Occipital lobe (tissue), 2 donors: ENCODE results near the gene COX19. TPM values are rescaled to one million over a fixed set of nuclear protein-coding genes. Genes with fewer than 3 reads are reported as not detected.

Experiments used
- DNase-seq: peaks from one replicate; lab custom pipeline; 2025; lab: John Stamatoyannopoulos, UW
- total RNA-seq: library from RNA; depleted of rRNA; stranded (reverse); fragments of >200 nt; gene quantifications from one replicate; pipeline ENCODE4 v1.2.3, GENCODE V29; 2014

COX19 gene
- total RNA-seq, 1 donor from 2014 or later = 16.4 TPM

DNA sequence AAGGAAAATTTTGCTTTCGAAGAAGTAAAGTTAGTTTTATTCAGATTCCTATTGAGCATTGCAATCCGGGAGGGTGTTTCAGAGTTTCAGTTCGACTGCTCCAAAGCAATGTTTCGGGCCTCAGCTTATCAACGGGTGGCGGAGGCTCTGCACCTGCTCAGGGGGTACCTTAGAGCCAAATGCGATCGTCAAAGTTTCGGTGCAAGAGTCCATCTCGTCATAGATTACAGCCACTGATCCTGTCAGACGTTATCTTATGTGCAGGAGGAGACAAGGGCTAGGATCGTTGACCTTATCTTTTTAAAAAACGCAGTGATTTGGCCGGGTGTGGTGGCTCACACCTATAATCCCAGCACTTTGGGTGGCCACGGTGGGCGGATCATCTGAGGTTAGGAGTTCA is 3.8 kb upstream of the COX19 start:
- no peak for DNase-seq

DNA sequence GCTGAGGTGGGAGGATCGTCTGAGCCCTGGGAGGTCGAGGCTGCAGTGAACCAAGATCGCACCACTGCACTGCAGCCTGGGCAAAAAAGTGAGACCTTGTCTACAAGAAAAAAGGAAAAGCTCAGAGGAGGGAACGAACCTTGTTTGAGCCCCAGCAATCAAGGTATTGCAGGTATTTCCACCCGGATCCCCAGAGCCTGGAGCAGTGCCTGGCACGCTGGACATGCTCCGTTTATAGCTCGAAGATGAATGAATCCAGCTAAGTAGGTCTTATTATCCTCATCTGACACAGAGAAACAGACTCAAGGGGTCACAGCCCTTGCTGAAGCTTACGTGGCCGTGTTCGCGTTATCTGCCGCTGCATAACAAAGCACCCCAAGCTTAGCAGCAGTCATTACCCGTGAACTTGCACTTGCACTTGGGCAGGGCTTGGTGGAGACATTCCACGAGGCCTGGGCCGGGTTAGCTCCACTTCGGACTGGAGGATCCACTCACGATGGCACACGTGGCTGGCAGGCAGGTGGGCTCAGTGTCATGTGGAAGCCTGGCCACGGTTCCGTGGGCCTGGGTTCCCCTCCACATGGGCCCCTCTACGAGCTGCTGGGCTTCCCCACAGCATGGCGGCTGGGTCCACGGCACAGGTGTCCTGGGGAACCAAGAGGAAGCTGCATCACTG is 3.2 kb upstream of the COX19 start:
- no peak for DNase-seq

DNA sequence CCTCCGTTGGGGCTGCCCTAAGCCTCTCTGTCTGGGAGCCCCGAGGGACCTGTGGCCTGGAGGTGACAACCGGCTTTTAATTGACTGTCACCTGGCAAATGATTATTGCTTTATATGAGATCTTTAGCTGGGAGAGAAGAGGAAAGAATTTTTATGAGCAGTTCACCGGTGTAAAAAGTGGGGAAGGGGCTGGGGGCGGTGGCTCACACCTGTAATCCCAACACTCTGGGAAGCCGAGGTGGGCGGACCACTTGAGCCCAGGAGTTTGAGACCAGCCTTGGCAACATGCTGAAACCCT is 2.6 kb upstream of the COX19 start:
- no peak for DNase-seq

DNA sequence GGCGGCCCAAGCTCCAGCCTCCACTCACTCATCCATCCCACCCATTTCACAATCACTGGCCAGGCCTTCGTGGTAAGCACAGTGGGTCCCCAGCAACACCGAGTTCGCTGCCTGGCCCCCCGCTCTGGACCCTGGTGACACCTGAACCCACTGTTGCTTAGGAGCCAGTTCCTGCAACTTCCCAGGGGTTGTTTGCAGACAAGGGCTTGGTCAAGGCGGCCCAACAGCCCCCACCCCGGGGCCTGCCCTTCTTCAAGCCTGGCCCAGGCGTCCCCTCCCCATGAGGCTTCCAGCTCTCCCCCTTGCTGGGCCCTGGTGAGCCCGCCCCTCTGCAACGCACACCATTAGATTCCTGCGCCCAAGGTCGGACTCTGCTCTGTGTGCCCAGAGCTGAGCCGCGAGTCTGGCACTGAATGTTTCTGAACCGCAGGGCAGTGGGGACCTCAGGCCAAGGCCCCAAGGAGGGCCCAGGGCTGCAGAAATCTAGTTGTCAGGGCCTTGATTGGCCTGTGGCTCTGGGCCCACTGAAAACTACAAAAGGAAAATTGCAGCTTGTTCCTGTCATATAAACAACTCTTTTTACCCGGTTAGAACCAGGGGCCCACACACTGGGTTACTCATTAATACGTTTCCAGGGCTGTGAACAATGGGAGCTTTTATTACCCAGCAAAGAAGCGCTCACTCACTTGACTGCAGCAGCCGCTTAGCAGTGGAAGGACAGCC is 2.1 kb upstream of the COX19 start:
- DNase-seq = no peak

DNA sequence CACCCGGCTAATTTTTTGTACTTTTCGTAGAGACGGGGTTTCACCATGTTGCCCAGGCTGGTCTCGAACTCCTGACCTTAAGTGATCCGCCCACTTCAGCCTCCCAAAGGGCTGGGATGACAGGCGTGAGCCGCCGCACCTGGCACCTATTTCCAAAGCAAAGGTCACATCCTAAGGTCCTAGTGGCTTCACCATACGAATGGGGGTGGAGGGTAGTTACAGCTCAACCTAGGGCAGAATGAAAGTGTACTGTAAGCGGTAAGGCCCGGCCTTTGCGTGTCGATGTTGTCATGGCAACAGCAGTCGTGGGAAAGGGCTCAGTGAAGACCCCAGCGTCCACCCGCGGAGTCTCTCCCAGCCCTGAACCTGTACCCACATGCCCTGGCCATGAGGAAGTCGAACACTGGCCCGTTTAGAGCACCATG is 1.6 kb upstream of the COX19 start:
- no peak for DNase-seq

DNA sequence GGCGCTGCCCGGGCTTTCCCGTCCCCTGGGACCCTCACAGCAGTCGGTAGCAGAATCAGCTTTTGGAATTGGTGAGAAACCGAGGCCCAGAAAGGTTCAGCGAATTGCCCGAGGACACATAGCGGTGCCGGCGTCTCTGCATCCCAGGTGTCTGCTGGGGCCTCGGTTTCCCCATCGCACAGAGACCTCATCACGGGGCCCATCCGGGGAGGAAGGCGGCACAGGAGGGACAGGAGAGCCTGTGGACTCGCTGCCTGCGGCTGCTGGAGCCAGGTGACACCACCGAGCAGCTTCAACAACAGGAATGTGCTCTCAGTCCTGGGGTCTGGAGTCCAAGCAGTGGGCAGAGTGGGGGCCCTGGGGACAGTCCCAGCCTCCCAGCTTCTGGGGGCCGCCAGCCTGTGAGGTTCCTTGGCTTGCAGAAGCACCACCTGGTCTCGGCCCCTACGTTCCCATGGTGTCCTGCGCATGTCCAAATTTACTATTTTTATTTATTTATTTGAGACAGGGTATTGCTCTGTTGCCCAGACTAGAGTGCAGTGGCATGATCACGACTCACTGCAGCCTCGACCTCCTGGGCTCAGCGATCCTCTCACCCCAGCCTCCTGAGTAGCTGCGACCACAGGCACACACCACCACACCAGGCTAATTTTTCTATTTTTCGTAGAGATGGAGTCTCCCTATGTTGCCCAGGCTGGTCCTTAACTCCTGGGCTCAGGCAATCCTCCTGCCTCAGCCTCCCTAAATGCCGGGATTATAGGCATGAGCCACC is 539 bp upstream of the COX19 start:
- no peak for DNase-seq

DNA sequence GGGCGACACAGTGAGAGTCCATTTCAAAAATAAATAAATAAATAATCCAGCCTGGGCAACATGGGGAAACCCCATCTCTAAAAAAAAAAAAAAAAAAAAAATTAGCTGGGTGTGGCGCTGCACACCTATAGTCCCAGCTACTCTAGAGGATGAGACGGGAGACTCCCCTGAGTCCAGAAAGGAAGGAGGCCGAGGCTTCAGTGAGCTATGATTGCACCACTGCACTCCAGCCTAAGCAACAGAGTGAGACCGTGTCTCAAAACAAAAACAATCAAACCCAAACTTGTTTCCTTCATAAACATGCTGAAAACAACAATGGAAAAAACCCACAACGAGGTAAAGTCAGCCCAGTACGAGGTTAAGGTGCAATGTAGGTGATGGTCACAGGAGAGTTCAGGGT is 1.2 kb downstream of the COX19 start:
- no peak for DNase-seq

DNA sequence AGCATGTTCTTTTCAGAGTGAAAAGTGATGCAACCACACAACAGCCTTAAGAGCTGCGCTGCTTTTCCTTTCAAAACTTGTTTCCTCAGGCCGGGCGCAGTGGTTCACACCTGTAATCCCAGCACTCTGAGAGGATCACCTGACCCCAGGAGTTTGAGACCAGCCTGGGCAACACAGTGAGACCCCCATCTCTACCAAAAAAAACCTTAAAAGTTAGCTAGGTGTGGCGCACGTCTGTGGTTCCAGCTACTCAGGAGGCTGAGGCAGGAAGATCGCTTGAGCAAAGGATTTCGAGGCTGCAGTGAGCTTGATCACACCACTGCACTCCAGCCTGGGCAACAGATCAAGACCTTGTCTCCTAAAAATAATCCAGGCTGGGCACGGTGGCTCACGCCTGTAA is 2.0 kb downstream of the COX19 start:
- no peak for DNase-seq

DNA sequence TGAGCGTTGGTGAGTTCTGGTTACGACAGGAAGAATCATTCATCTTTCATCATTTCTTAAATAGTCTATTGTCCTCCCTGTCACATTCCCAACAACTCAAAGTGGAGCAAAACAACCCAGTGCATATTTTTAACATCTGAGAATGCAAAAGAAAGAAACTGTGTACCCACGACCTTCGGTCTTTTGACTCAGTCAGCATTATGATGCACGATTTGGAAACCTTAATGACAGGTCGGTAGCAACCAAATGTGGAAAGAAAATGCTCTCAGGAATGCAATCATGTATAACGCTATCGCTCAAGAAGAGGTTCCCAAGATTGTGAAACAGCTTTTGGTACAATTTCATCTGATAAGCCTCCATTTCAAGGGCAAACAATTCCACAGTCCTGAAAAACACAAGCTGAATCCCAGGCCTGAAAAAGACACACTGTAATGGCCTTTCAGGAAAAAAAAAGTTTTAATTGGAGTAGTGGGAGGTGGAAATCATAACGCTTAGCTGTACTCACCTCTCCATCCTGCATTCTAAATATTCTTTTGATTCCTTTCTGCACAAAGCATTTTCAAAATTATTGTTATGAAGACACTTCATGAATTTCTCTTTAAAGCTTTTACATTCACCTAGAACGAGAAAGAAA is 2.6 kb downstream of the COX19 start:
- DNase-seq = no peak

DNA sequence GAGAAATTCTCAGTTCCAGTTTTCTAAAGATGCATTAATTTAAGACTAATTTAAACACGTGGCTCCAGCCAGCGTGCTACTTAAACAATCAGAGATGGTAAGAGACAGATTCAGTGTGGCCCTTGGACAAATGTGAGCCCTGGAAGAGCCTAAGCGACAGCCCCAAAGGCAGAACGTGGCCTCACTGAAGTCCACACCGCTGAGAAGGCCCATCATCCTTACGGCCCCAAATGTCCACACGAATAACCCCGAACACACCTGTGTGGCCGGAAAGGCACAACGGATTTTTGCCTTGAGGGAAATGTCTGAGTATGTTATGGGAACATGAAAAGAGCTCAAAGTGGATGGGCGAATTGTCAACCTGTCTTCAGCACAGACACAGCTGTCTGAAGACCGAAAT is 3.2 kb downstream of the COX19 start:
- no peak for DNase-seq

DNA sequence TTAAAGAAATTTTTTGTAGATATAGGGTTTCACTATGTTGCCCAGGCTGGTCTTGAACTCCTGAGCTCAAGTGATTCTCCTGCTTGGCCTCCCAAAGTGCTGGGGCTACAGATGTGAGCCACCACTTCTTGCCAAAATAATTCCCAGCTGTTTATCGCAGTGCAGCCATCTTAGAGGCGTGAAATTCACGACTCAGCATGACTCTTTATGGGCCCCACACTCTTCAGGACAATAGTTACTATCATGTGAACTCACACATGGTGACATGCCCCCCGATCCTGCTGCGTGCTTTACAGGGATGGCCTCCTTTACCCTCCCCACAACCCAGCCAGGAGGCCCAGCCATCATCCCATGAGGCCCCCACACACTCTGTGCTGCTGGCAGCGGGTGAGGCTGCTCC is 4.6 kb downstream of the COX19 start:
- no peak for DNase-seq

DNA sequence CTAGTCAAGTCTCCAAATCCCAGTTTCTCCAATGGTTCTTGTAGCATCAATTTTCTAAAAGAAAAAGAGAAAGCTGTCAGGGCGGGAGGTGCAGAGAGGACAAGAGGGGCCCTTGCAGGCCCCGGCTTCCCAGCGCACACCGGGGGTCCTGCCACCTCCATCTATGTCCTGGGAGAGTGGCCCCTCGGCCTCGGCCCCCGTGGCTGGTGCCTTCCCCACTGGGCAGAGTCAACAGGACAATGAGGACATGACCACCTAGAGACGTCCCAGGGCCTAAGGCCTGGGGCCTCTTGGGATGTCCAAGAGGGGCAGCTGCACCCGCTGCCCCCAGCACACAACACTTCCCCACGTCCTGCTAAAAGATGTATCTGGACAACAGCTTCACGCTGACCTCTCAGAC is 5.9 kb downstream of the COX19 start:
- no peak for DNase-seq

DNA sequence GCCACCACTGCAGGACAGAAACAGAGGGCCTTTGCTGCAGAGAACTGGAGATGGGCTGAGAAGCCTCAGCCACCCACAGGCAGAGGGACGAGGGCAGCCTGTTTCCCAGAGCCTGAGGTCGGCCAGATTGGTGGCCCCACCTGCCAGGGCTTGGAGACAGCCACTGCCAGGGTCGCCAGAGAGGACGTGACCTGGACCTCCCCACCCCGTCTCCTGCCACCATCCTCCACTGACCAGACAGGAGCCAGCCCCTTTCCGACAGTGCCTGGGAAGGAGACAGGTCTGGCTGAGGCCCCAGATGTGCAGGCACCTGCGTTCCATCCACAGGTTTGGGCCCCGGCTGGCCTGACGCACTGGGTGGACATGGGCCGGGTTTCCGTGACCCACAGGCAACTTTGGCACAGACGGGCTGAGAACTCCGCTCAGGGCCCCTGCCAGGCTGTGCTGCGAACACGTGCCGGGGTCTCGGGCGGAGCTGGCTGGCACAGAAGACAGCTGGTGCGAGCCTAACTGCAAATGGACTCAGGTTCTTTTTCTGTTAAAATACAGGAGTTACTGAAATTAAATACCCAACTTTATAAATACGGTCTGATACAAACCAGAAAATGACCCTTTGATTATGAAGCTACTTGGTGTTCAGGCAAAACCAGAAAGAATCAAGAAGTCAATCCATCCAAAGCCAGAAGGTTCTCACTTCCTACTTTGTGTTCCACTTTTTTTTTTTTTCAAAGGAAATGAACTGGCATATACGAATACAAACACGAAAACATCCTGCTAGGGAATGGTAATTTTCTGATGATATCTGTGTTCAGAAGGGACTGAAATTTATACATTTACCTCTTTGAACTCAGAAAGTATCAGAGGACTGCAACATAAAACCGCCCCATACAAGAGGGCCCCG is 6.9 kb downstream of the COX19 start:
- no peak for DNase-seq

DNA sequence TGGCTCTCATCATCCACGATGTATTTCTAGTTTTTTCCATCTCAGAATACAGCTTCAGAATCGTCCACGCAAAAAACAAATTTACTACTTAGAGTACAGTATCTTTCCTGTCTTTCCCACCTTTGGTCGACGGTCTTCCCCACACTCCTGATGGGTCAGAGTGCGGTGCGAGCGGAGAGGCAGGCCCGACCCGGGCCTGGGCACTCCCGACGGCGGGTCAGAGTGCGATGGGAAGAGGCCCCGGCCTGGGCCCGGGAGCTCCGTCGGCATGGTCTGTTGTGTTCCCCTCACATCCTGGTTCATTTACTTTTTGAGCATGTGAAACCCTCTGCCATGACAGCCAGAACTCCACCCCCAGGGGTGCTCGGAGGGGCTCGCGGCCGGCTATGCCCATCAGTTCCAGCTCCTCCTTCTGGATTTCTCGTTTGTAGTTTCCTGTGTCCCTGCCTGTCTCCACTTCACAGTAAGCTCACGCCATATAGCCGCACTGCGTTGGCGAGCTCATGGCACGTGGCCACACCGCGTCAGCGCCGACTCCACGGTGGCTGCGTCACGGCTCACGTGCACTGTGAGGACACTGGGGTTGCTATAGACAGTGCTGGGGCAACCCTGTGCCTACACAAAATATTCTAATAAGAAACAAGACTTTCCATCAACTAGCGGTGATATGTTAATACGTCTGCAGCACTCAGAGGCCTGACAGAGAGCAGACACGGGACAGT is 7.8 kb downstream of the COX19 start:
- DNase-seq = no peak

DNA sequence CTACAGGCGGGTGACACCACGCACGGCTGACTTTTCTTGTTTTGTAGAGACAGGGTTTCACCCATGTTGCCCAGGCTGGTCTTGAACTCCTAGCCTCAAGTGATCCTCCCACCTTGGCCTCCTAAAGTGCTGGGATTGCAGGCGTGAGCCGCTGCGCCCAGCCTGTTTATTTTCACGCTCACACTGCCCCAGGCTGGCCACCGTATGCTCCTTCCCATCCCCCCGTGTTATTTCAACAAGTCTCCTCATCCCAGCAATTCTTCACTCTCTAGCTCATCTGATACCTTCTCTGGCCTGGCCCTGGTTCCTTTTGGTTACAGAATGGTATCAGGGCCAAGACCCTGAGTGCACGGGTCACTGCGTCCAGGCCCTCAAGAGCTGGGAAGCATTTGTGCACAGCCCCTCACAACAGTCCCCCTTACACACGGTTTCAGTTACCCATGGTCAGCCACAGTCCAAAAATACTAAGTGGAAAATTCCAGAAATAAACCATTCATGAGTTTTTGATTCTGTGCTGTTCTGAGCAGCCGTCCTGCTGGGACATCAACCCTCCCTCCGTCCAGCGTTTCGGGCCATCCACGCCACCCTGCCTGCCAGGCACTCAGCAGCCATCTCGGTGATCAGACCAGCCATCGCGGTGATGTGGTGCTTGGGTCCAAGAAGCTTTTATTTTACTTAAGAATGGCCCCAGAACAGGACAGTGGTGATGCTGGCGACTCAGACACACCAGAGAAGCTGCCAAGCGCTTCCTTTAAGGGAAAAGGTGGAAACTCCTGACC is 8.9 kb downstream of the COX19 start:
- no peak for DNase-seq

DNA sequence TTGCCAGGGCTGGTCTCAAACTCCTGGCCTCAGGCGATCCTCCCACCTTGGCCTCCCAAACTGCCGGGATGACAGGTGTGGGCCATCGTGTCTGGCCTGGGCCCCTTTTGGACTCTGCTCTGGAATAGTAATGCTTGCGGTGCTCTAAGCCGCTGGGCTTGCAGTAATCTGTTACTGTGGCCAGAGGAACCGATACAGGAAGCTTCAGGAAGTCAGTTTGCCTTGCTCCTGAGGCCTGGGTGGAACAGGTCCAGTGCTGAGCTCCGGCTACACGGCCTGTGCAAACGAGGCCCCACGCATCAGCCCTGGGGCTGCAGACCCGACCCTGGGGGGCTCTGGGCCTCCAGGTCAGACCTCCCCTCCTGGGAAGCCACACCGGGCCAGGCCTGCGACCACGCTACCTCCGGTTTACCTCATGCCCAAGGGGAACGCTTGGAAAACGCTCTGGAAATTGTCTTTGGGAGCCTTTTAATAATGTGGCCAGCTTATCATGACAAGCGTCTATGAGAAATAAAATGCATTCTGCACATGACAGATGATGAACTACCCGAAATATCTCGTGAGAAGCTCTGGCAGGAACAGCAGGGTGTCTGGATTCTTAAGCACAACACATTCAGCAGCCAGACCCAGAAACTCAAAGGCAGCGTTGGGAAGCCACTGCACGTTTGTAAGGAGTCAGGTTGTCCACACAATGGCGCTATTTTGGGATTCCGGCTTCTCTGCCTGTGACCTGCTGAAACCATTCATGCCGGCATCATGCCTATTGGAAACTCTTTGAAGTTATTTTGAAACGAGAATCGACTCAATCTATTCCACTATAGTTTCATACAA is 10.7 kb downstream of the COX19 start:
- DNase-seq = peak; percentile 61

DNA sequence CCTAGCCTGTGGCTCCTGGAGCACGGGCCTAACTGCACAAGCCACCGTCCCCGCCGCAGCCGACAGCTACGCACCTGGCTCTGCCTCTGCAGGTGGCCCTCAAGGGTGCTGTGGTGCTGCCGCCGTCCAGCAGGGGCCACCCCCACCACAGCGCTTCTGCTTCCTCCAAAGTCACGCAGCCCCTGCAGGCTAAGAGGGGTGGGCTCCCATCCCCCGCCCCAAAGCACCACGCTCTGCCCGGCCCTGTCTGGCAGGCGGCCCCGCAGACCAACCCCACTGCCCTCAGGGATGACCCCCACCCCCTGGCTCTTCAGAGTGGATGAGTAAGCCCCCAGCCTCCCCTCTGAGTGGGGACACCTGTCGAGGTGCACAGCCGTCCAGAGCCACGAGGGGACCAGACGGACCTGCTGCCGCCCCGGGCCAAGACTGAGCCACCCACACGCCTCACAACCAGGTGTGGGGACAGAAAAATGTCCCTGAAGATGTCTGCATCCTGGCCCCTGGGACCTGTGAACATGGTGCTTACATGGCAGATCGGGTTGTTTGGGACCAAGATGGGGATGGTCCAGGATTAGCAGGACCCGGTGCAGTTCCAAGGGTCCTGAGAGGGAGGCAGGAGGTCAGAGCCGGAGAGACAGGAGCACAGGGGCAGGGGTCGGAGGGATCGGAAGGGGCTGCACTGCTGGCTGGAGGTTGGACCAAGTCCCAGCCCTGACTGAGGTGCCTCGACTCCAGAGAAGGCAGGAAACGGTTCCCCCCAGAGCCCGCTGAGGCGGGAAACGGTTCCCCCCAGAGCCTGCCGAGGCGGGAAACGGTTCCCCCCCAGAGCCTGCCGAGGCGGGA is 11.9 kb downstream of the COX19 start:
- no peak for DNase-seq
